ENCODE data around the gene CBX4.

Gene CBX4

DNA sequence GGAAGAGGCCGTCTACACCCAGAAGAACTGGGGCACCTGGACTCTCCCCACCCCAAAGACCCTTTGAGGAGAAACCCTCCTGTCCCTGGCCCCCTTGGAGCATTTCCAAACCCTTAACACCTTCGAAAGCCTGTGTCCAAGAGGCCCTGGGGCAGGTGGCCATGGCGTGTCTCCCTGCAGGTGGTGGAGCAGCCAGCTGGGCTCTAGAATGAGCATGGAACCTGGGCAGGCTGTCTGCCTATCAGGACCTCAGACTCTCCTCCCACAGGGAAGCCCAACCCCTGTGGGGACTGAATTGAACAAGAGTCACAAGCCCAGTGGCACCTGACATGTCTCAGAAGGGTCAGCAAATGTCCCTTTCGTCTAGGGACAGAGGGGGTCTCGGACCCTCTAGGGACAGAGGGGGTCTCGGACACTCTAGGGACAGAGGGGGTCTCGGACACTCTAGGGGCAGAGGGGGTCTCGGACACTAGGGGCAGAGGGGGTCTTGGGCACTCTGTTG is 8.4 kb downstream of the CBX4 start:
- H3K27ac ChIP-seq = peak overlapping the region; percentile 93
- no peak for TF ChIP-seq ZFX (IDR thresholded peaks at IDR 0.05; ENCODE audit: borderline replicate concordance)
- TF ChIP-seq, protein P1, sequence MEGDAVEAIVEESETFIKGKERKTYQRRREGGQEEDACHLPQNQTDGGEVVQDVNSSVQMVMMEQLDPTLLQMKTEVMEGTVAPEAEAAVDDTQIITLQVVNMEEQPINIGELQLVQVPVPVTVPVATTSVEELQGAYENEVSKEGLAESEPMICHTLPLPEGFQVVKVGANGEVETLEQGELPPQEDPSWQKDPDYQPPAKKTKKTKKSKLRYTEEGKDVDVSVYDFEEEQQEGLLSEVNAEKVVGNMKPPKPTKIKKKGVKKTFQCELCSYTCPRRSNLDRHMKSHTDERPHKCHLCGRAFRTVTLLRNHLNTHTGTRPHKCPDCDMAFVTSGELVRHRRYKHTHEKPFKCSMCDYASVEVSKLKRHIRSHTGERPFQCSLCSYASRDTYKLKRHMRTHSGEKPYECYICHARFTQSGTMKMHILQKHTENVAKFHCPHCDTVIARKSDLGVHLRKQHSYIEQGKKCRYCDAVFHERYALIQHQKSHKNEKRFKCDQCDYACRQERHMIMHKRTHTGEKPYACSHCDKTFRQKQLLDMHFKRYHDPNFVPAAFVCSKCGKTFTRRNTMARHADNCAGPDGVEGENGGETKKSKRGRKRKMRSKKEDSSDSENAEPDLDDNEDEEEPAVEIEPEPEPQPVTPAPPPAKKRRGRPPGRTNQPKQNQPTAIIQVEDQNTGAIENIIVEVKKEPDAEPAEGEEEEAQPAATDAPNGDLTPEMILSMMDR (IDR thresholded peaks at IDR 0.05) = no peak

DNA sequence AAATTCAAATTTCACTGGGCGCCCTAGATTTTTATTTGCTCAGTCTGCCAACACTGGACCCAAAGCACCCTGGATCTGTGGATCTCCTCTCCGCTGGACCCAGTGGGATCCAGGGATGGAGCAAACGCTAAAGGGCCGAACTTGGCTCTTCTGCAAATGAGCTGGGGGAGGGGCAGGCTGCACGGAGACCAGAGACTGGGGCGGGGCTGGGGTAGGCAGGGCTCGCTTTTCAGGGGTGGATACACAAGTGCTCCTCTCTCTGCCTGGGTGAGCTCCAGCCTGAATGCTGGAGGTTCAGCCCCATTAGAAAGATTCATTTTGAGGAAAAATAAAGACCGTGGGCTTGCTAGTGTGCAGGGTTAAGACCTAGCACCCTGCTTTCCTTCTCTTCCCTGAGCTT is 8.9 kb downstream of the CBX4 start:
- H3K27ac ChIP-seq = peak overlapping the region; percentile 93
- TF ChIP-seq, protein P1 (IDR thresholded peaks at IDR 0.05) = no peak
- no peak for TF ChIP-seq ZFX (IDR thresholded peaks at IDR 0.05; ENCODE audit: borderline replicate concordance)

GRCh38 chr17:79829457-79829856 is 9.8 kb downstream of the CBX4 start:
- TF ChIP-seq, protein P1 (IDR thresholded peaks at IDR 0.05) = no peak
- no peak for TF ChIP-seq ZFX (IDR thresholded peaks at IDR 0.05; ENCODE audit: borderline replicate concordance)
- peak overlapping the region; percentile 93 for H3K27ac ChIP-seq

DNA sequence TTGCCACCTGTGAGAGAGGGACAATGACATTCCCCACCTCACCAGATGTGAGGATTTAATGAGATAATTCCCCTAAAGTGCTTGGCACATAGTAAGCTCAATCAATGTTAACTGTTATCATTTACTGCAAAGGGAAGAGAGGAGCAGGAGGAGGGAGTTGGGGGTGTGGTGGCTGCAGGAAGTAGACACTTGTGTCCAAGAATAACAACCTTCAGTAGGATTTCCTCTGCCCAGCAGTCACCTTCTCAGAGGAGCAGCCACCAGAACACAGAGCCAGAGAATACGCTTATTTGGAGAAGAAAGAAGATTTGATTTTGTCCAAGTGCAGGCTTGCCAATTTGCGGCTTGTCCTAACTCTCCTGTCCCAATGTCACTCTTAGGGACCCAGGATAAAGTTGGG is 10.2 kb downstream of the CBX4 start:
- H3K27ac ChIP-seq = peak overlapping the region; percentile 93
- TF ChIP-seq, protein P1 (IDR thresholded peaks at IDR 0.05) = no peak
- no peak for TF ChIP-seq ZFX (IDR thresholded peaks at IDR 0.05; ENCODE audit: borderline replicate concordance)

GRCh38 chr17:79826841-79827578 is 12.2 kb downstream of the CBX4 start:
- H3K27ac ChIP-seq = no peak overlapping the region
- TF ChIP-seq ZFX (IDR thresholded peaks at IDR 0.05; ENCODE audit: borderline replicate concordance) = no peak
- TF ChIP-seq, protein P1 (IDR thresholded peaks at IDR 0.05) = no peak

DNA sequence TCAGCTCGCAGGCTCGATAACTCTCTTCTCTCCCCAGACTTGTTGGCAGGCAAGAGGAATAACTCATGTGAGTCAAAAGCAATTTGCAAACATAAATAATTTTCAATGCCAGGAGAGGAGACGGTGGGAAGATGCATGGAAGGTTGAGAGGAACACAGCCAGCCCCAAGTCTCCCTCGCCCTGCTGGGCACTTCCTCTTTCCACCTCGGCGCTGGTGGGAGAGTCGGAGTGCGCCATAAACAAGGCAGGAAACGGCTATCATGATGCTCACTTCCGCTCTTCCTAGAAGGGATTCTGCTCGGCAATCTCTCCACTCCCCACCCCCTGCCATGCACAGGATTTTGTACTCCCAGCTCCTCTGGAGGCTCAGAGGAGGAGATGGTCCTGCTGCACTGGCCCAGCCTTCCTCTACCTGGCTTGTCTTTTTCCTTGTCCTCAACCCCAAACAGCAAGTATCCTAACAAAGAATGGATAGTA is 13.0 kb downstream of the CBX4 start:
- no peak overlapping the region for H3K27ac ChIP-seq
- TF ChIP-seq, protein P1 (IDR thresholded peaks at IDR 0.05) = no peak
- TF ChIP-seq ZFX (IDR thresholded peaks at IDR 0.05; ENCODE audit: borderline replicate concordance) = no peak

- no peak overlapping the region for H3K27ac ChIP-seq
- no peak for TF ChIP-seq ZFX (IDR thresholded peaks at IDR 0.05; ENCODE audit: borderline replicate concordance)
- TF ChIP-seq, protein P1 (IDR thresholded peaks at IDR 0.05) = no peak
Measured at GRCh38 chr17:79825580-79825921, 13.7 kb downstream of the CBX4 start.

Measured in 22Rv1 (cell line).